Stimulated activated CD4-positive, alpha-beta T cell treated with anti-CD3 and anti-CD28 coated beads, TNF-alpha, amount 100 ng/mL, for 1 hour (primary cell): Measurements from ENCODE around the gene PMEPA1.

Source experiments
- DNase-seq, 3 donors: peaks; one replicate each; pipeline ENCODE4 v3.0.0-alpha.2; 2020; ENCODE audit warnings: low read depth in 3 of 3, low spot score in 1 of 3

PMEPA1 gene

DNA sequence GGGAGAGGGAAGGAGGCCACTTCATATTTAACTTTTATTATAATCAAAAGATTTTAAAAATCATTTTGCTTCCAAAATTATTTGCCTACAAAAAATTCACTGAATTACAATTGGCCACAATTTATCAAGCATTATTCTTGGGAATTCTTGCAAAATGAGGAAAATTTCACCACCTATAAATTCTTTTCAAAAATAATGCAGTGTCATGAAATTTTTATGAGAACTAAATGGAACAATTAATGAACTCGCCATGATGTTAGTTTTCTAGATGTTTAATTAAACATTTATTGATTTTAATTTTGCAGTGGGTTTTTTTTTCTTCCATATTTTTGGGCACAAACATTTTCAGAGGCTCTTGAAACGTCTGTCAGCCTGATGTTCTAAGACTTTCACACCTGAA, 83.8 kb downstream of the PMEPA1 start:
- DNase-seq: no peak

DNA sequence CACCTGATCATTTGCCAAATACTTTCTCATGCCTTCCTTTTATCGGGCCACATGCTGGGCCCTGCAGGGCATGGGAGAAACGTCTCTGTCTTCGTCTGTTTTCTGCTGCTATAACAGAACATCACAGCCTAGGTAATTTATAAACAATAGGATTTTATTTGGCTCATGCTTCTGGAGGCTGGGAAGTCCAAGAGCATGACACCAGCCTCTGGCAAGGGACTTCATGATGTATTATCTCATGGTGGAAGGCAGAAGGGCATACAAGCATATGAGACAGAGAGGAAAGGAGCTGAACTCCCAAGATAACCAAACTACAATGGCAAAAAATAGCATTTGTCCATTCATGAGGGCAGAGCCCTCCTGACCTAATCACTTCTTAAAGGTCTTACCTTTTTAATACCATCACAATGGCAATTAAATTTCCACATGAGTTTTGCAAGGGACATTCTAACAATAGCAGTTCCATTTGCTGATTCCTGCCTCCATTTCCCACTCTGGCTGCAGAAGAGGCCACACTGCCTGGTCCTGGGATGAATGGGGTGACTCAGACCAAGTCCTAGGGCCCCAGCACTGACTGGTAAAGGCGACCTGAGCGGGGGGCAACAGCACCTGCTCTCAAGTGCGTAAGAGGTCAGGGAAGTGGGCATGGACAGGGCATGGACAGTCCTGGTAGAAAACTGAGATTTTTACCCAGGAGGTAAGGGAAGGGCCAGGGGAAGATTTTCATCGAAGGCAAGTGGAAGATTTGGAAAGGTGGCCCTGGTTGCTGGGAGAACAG, 84.4 kb downstream of the PMEPA1 start:
- no peak for DNase-seq

DNA sequence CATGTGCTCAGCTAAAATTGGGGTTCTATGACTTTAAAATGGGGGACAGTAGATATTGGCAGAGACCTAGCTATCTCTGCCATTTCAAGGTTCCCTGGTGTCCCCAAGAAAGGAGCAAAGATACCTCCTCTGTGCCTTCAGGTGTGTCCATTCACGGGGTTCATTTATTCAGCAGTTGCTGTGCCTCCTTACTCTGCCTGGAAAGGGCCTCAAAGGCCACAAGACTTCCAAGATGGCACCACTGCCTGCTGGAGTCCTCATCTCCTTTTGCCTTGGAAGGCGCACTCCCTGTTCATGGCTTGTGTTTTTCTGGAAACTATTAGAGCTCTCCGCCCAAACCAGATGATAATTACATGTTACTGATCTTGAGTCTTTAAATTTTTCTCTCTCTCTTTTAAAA, 85.7 kb downstream of the PMEPA1 start:
- no peak for DNase-seq

DNA sequence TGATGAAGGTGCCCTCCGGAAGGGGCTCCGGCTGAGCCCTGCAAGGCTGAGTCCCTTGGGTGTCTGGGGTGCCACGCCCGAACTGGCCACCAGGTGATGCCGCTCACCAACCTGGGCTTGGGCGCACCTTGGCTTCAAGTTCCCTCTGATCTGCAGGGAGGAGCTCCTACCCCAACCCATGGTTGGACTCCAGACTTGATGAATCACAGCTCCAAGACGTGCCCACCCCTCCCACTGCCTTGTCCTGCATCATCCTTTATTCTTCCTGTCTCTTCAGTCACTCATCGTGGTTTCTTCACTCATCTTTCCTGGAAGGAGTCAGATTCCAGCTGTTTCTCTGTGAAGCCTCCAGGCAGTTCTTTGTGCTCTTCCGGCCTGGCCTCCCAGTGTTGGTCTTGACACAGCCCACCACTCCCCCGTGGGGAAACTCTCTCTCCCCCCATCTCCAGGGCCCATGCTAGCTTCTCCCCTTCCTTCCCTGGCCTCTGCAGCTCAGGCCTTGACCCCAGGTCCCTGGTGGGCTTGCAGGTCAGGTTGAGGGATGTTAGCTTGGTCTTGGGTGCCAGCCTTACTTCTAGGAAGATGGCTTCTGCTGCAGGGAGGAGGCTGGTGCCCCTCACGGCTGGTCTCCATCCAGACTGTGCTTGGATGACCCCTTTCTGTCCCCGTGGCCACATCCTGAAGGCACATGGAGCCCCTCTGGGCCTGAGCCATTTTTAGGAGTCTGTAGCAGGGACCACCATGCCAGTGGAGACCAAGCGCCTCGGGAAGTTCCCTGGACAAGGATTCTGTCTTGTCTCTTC, 87.0 kb downstream of the PMEPA1 start:
- DNase-seq: peak; percentile 31 to 54 (median 50)

DNA sequence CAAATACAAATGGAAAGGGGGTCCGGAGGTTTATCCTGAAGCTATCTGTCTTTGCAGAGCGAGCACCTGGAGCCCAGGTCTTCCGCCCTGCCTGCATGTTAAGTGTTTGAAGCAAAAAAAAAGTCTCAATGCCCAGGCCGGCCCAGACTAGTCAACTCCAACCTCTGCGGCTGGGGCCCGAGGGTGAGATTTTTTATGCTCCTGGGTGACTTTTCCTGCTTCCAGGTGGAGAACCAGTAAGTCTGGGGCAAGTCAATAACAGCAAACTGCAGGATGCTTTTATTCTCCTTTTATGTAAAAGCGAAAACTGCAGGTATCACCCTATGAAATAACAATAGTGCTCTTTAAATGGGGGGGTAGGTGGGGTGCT, 87.6 kb downstream of the PMEPA1 start:
- no peak for DNase-seq

DNA sequence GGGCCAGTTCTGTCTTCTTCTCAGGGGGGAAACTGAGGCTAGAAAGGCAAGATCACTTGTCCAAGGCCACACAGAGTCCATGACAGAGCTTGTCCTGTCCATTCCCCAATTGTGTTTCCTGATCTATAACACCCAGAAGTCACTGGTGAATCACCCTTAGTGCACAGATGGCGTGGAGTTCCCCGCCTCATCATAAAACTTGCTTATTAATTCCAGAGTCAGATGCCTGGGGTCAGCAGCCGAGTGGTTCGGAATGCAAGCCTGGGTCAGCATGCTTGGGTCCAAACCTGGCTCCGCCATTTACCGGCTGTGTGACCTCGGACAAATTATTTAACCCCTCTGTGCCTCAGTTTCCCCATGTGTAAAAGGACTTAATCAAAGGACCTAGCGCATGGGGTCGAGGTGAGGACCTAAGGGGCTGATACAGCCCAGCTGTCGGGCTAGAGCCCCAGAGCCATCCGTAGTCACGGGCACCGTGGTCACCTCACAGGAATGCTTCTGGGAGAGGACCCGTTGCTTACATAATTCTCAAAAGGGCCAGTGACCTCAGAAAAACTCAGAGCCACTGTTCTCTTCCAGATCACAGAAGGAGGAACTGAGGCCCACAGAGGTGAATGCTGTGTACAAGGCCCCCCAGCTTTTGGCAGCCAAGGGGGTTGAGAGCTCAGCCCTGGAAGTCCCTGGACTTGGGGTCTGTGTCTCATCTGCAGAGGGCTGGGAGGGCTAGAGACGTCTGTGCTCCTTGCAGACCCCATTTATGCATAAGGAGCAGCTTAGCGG, 88.2 kb downstream of the PMEPA1 start:
- DNase-seq: no peak

DNA sequence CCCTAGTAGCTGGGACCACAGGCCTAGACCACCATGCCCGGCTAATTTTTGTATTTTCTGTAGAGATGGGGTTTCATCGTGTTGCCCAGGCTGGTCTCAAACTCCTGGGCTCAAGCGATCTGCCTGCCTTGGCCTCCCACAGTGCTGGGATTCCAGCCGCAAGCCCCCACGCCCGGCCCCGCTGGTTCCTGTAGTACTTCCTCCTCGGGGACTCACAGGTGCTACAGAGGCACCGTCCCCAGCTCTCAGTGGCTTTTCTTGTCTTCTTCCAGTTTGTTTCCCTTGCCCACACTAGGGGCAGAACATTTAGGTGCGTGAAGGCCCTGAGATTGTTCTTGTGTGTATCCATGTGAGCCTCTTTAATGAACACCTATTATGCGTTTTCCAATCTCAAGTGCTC, 88.8 kb downstream of the PMEPA1 start:
- DNase-seq: no peak

DNA sequence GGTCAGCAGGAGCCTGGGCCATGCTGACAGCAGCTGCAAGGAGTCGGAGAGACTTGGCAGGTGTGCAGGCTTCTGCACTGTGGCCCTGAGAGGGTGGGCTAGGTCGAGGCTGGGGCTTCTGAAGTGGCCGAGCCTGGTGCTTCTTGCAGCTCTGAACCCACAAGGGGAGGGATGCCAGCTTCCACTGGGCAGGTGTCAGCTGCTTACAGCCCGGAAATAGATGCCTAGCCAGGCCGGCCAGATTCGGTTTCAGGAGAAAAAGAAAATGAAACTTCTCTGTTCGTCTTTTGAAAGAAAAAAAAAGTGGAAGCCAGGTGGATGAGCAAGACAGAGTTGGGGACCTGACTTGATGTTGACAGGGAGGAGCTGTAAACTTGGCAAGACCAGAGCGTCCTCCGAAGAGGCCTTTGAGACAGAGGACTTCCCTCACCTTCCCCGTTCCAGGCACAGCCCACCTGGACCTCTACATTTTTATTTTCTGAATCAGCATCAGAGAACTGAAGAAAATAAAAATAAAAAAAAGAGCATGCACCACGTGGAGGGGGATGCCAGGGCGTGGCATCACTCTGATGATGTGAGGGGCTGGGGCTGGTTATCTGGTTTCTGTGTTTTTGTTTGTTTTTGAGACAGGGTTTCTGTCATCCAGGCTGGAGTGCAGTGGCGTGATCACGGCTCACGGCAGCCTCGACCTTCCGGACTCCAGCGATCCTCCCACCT, 89.4 kb downstream of the PMEPA1 start, which contains the start of gene ZBP1:
TSS of gene ZBP1 (minus strand) at position 153 of the 717 bp plus-strand sequence. CDS start at position 22, 131 bp downstream.
- DNase-seq: no peak

DNA sequence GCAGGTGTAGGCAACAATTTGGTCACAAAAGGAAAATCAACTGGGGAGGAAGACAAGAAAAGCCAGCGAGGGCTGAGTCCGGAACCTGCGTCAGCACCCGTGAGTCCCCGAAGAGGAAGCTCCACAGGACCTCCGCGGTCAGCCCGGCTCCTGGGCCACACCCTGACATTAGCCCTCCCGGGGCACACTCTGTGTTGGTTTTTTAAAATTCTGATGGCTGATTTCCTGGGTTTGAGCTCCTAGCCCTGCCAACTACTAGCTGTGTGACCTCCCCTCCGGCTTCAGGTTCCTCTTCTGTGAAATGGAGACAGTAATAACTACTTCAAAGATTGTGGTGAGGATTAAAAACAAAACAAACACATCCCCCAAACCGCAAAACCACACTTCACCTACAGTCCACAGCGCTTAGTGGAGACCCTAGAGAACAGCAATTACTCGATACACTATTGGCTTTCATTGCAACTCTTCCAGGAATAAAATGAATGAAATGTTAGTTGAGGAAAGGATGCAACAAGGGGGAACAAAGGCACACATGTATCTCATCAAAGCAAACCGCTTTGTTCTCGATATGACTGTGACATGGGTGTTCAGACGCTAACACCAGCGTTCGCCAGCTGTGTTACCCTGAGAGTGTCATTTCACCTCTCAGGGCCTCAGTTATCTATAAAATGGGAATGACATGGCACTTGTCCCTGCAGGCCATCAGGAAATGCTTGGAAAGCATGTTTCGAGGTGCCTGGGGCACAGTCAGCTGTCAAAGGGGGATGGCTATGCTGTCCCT, 90.6 kb downstream of the PMEPA1 start:
- DNase-seq: peak in 1 of 3 donors; percentile 19

DNA sequence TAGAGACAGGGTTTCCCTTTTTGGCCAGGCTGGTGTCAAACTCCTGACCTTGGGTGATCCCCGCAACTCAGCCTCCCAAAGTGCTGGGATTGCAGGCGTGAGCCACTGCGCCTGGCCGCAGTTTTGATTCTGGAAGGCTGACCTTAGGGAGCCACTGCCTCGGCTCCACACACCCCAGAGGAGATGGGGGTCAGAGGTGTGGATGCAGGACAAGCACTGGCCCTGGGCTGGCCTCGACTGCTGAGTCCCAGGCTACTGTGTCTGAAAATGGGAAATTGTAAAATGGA, 91.1 kb downstream of the PMEPA1 start:
- DNase-seq: no peak

DNA sequence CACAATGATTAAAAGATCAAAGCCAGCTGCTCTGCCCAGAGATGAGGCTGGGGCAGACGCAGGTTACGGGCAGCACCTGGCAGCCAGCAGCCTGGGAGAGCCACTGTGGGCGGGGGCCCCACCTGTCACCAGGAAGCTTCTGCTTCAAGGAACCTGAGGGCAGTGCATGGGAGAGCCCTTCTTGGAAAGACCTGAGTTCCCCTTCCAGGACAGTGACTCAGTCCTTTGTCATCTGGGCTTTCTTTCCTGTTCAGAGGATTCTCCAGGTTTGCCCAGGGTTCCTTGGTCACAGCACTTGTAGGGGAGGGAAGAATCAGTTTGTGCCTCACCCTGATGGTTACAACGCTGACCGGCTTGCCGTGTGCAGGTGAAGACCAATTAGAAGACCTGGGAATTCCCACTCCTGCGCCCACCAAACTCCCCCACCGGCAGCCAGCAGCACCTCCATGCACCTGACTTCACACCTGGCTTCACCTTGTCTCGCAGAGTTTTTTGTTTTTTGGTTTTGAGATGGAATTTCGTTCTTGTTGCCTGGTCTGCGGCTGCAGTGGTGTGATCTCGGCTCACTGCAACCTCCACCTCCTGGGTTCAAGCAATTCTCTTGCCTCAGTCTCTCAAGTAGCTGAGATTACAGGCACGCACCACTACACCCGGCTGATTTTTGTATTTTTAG, 91.6 kb downstream of the PMEPA1 start:
- no peak for DNase-seq

DNA sequence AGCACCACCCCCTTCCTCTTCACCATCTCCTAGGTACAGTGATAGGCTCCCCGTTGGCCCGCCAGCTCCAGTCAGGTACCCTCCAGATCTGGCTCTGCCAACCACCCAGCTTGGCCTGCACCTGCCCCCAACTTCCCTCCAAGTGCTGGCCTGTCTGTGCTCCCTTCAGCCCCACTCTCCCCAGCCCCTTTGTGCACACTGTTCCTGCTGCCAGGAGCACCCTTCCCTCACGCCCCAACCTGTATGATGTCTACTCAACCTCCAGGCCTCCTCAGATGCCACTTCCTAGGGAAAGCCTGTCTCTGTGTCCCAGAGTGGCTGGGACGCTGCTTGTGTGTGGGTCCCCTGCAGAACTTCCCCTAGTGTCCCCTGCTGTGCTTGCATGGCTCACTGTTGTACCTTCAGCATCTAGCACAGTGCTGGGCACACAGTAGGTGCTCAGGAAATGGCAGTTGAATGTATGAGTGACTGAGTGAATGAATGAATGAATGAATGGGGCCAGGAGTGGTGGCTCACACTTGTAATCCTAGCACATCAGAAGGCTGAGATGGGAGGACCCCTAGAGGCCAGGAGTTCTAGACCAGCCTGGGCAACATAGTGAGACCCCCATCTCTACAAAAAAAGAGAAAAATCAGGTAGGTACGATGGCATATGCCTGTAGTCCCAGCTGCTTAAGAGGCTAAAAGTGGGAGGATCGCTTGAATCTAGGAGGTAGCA, 92.6 kb downstream of the PMEPA1 start:
- DNase-seq: no peak

DNA sequence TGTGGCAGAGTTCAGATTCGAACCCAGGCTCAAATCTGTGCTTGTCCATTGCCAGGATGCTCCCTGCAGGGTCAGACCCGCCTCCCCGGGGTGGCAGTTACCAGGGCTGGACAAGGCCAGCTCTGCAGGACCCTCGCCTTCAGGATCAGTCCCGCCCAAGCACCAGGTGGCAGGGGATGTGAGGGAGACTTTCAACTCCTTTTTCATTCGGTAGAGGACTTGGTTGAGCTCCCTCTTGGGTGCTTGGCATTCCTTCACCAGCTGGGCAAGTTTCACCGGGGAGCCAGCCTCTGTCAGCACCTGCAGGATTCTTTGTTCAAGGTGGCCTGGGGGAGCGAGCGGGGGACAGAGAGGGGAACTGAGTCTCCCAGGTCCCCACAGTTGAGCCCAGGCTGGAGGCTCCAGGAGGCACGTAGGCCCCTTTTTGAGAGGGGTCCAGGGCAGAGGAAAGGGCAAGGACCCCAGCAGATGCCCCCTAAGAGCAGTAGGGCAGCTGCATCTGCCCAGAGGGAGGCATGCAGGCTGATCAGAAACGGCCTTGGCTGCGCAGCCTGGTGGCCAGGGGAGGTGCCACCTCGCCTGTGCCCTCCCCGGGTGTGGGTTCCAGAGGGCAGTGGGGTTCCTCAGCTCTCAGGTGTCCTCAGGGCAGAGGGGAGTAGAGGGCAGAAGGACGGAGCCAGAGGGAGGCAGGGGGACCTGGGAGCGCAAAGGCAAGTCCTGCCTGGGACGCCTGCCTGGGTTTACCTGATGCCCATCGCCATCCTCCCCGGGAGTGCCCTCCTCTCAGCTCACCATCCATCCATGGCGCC, 93.5 kb downstream of the PMEPA1 start:
- no peak for DNase-seq

DNA sequence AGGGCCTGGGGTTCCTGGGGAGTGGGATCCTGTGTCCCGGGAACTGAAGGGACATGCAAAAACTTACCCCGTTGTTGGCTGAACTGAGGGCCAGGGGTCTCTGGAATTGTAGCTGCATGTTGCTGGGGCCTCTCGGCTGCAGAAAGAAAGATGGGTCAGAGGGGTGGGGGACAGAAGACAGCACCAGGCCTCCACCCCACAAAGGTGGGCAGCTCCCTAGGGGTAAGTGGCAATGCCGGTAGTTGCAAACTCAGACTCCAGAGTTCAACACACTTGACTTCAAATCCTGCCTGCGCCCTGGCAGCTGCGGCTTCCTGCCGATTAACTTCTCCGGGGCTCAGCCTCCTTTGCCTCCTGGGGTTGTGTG, 94.4 kb downstream of the PMEPA1 start:
- DNase-seq: no peak

DNA sequence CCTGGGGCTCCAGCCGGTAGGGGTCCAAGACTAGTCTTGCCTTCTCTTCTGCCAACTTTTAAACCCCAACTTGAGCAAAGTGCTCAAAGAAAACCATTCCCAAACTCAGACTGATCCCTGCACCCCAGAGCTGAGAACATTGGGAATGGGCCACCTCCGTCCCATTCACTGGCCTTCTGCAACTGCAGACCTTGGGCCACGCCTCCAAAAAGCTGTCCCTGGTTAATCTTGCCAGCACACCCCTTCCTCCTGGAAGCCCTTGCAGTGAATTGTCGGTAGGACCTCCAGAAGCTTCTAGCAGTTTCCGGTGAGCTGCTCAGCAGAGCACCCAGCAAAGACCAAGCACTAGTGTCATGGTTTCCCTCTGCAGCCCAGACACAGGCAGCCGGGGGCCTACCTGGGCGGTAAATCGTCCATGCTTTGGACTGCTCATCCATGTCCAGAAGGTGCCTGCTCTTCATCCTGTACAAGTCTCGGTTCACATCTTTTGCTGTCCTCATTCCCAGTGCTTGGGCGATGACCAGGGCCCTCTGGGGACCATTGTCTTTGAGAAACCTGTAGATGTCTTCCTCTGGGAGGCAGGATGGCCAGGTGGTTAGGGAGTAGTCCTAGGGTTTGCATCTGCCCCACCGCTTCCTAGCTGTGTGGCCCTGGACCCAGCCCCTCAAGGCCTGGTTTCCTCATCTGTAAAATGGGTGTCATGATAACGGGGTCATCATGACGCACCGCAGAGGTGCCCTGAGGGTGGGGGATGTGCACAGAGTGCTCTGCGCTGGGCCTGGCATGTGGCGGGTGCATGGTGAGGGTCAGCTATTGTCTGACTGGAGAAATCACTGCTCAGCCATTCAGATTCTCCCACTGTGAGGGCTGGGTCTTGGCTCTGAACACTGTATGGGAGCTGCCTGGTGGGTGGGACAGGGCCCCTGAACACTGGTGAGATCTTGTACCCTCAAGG, 95.0 kb downstream of the PMEPA1 start:
- no peak for DNase-seq

DNA sequence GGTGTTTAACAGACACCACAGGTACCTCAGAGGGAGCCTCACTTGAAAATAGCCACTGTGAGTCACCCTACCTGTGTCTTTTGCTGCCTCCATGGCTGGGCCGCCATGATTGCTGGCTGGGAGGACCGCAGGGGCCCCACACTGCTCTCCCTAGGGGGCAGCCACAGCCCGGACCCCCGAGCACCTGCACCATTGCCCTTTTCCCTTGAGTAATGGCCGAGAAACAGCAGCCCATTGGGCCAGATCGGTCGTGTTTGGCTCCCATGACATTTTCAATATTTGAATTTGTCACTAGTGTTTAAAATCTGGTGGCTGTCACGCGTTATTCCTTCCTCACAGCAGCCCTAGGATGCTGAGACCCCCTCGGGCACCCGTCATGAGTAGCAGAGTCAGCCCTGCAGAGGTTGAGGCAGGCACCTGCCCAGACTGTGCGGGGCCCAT, 96.3 kb downstream of the PMEPA1 start:
- DNase-seq: no peak

DNA sequence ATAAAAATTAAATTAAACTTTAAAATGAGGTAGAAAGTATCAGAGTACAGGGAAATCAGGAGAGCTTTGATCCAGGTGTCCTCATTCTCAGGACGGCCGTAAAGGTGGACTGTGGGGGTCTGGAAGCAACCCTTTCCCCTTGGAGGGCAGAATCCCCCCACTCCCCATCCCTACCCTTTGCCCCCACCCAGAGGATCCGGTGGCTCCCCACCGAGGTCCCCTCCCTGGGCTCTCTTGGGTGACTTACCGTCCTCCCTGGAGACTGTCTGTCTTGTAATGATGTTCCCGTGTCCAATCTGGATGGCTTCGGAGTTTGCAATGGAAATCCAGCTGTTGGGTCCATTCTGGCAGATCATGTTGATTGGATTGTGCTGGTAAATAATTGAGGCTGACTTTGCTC, 96.9 kb downstream of the PMEPA1 start:
- no peak for DNase-seq
